Measurements from ENCODE around the gene ZBTB21.

DNA sequence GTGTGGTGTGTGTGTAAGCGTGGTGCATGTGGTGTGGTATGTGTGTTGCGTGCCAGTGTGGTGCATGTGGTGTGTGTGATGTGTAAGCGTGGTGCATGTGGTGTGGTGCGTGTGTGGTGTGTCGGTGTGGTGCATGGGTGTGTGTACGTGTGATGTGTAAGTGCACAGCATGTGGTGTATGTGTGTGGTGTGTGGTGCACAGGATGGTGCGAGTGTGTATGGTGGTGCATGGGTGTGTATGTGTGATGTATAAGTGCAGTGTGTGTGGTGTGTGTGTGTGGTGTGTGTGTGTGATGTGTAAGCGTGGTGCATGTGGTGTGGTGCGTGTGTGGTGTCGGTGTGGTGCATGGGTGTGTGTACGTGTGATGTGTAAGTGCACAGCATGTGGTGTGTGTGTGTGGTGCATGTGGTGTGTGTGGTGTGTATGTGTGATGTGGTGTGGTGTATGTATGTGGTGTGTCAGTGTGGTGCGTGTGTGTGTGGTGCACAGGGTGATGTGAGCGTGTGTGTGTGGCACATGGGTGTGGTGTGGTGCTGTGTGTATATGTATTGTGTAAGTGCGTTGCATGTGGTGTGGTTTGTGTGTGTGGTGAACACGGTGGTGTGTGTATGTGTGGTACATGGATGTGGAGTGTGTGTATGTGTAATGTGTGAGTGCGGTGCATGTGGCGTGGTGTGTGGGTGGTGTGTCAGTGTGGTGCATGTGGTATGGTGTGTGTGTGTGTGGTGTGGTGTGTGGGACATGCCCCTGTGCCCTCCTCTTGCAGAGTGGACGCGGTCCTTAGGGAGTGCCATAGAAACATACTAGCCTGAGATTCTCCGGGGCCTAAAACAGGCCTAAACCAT, 55.3 kb downstream of the ZBTB21 start:
- TF ChIP-seq, protein P1, sequence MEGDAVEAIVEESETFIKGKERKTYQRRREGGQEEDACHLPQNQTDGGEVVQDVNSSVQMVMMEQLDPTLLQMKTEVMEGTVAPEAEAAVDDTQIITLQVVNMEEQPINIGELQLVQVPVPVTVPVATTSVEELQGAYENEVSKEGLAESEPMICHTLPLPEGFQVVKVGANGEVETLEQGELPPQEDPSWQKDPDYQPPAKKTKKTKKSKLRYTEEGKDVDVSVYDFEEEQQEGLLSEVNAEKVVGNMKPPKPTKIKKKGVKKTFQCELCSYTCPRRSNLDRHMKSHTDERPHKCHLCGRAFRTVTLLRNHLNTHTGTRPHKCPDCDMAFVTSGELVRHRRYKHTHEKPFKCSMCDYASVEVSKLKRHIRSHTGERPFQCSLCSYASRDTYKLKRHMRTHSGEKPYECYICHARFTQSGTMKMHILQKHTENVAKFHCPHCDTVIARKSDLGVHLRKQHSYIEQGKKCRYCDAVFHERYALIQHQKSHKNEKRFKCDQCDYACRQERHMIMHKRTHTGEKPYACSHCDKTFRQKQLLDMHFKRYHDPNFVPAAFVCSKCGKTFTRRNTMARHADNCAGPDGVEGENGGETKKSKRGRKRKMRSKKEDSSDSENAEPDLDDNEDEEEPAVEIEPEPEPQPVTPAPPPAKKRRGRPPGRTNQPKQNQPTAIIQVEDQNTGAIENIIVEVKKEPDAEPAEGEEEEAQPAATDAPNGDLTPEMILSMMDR (IDR thresholded peaks at IDR 0.05): no peak
- TF ChIP-seq EZH2phosphoT487 (IDR thresholded peaks at IDR 0.05): no peak
- no peak for TF ChIP-seq EZH2 (IDR thresholded peaks at IDR 0.05)

Data from neural progenitor cell (in vitro differentiated cells).